HG03520 (cell line): ENCODE results near the gene CRTAC1.

Experiments used
- ATAC-seq: cut with Tn5 transposase; IDR thresholded peaks from one replicate; pipeline ENCODE4 v1.9.1; 2021; ENCODE audit warnings: mild to moderate bottlenecking, moderate library complexity; ENCODE audit not compliant: unreplicated experiment

CRTAC1 gene

GRCh38 chr10:97925308-97925938, 105.0 kb downstream of the CRTAC1 start:
- ATAC-seq: no peak

- ATAC-seq: no peak
Observed at GRCh38 chr10:97924678-97925077, 105.7 kb downstream of the CRTAC1 start.

GRCh38 chr10:97923476-97923875, 106.9 kb downstream of the CRTAC1 start:
- ATAC-seq: no peak

GRCh38 chr10:97923057-97923456, 107.4 kb downstream of the CRTAC1 start:
- ATAC-seq: no peak

- no peak for ATAC-seq
Observed at GRCh38 chr10:97922022-97922758, 108.2 kb downstream of the CRTAC1 start.

- no peak for ATAC-seq
Observed at GRCh38 chr10:97921581-97922021, 108.8 kb downstream of the CRTAC1 start.

GRCh38 chr10:97920865-97921264, 109.6 kb downstream of the CRTAC1 start:
- ATAC-seq: no peak

- no peak for ATAC-seq
Observed at GRCh38 chr10:97919012-97919411, 111.4 kb downstream of the CRTAC1 start.

- no peak for ATAC-seq
Observed at GRCh38 chr10:97916586-97916985, 113.8 kb downstream of the CRTAC1 start.

- ATAC-seq: no peak
Observed at GRCh38 chr10:97915346-97916131, 114.9 kb downstream of the CRTAC1 start.

- no peak for ATAC-seq
Observed at GRCh38 chr10:97914837-97915211, 115.6 kb downstream of the CRTAC1 start.

GRCh38 chr10:97914171-97914836, 116.1 kb downstream of the CRTAC1 start:
- no peak for ATAC-seq

- no peak for ATAC-seq
Observed at GRCh38 chr10:97913614-97914013, 116.8 kb downstream of the CRTAC1 start.

GRCh38 chr10:97913193-97913592, 117.2 kb downstream of the CRTAC1 start:
- no peak for ATAC-seq

- no peak for ATAC-seq
Observed at GRCh38 chr10:97911217-97911616, 119.2 kb downstream of the CRTAC1 start.

- no peak for ATAC-seq
Observed at GRCh38 chr10:97910661-97911060, 119.8 kb downstream of the CRTAC1 start.

- ATAC-seq: no peak
Observed at GRCh38 chr10:97907830-97908229, 122.6 kb downstream of the CRTAC1 start.

- ATAC-seq: no peak
Observed at GRCh38 chr10:97907211-97907610, 123.2 kb downstream of the CRTAC1 start.

- no peak for ATAC-seq
Observed at GRCh38 chr10:97905276-97905675, 125.1 kb downstream of the CRTAC1 start.

GRCh38 chr10:97904576-97904975, 125.8 kb downstream of the CRTAC1 start:
- no peak for ATAC-seq

GRCh38 chr10:97904018-97904381, 126.4 kb downstream of the CRTAC1 start:
- ATAC-seq: no peak
